Calu3 (cell line): ENCODE data around the gene SLC11A1. TPM values are rescaled to one million over a fixed set of nuclear protein-coding genes. Genes with fewer than 3 reads are reported as not detected.

ENCODE experiments used
- BruUV-seq: library from RNA; stranded (reverse); fragments of 400-500 nt; replicated peaks from 2 replicates; lab custom pipeline; 2021; lab: Mats Ljungman, UMichigan
- CTCF ChIA-PET: fragments of 300-600 bp; sonication (Branson Sonifier 250); formaldehyde crosslinking; loops from one replicate; lab custom pipeline; 2022; ENCODE audit warnings: antibody characterized with exemption; lab: Charles Lee
- DNase-seq: peaks from one replicate; pipeline ENCODE4 v3.0.0; 2022
- H3K27ac Mint-ChIP-seq: one replicate; pipeline ENCODE4 v1.8.0; 2022; ENCODE audit warnings: mixed read lengths; ENCODE audit not compliant: unreplicated experiment
- H3K27me3 Mint-ChIP-seq: one replicate; pipeline ENCODE4 v1.8.0; 2022; ENCODE audit warnings: mixed read lengths; ENCODE audit not compliant: unreplicated experiment
- H3K36me3 Mint-ChIP-seq: one replicate; pipeline ENCODE4 v1.8.0; 2022; ENCODE audit warnings: mild to moderate bottlenecking, moderate library complexity, mixed read lengths; ENCODE audit not compliant: insufficient read depth, unreplicated experiment
- H3K4me1 Mint-ChIP-seq: one replicate; pipeline ENCODE4 v1.8.0; 2022; ENCODE audit warnings: mild to moderate bottlenecking, low read depth, mixed read lengths; ENCODE audit not compliant: unreplicated experiment
- H3K4me3 Mint-ChIP-seq: one replicate; pipeline ENCODE4 v1.8.0; 2022; ENCODE audit warnings: mild to moderate bottlenecking, low read depth, moderate library complexity, mixed read lengths; ENCODE audit not compliant: unreplicated experiment
- H3K9me3 Mint-ChIP-seq: one replicate; pipeline ENCODE4 v1.8.0; 2022; ENCODE audit warnings: low read depth, mixed read lengths; ENCODE audit not compliant: unreplicated experiment
- CTCF ChIP-seq: fragments of 200-600 bp; IDR thresholded peaks from one replicate; pipeline ENCODE4 v1.8.0; 2022; ENCODE audit warnings: antibody characterized with exemption; ENCODE audit not compliant: unreplicated experiment
- intact Hi-C: fragments of 100-400 bp; cut with micrococcal nuclease; formaldehyde crosslinking; loops from one replicate; pipeline ENCODE4 v1.10.0; 2022; ENCODE audit not compliant: unreplicated experiment
- total RNA-seq: library from RNA; stranded (reverse); gene quantifications from 2 replicates; pipeline ENCODE4 v1.2.3, GENCODE V29; 2022

The SLC11A1 gene
- total RNA-seq, 1 experiment from 2014 or later = not detected

- no TSS peak for BruUV-seq
- intact Hi-C loops = no loop called here
Measured at GRCh38 chr2:218400167-218400929, 18.3 kb downstream of the SLC11A1 start.

DNA sequence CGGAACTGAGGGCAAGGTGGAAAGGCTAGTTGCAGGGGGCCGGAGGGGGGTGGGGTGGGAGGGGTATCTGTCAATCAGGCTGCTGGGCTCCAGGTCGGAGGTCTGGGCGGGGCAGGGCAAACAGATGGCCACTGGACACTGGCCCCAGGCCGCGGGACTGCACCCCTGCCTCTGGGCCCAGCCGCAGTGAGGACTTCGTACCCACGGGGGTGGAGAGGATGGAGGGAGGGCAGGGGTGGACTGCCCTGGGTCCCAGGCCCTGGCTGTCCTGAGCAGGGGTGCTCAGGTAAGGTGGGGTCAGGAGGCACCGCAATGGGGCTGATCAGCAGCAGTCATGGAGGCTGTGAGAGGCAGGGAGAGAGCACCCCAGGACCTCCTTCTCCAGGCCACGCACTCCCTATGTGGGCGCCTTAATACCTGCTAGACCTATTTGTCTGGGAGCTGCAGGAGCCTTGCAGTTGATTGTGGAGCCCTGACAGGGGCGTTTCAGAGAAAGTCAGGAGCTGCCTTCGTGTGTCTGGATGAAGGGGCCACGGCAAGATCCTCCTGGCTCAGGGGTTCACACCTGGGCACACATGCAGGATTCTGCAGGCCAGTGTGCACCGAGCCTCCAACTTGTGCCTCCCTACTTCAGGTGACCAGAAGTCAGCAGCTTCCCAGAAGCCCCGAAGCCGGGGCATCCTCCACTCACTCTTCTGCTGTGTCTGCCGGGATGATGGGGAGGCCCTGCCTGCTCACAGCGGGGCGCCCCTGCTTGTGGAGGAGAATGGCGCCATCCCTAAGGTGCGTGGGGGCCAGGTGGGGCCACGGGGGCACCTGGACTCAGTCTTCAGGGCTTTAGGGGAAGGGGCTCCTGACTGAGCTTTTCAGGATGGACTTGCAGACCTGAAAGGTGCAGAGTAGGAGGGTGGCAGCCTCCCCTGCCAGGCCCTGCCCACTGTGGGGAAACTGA lies 19.1 kb downstream of the SLC11A1 start:
- peaks cover 31% of the 10 kb centered on the region for H3K4me1 Mint-ChIP-seq
- H3K36me3 Mint-ChIP-seq = peaks cover 77% of the 10 kb centered on the region
- CTCF ChIA-PET = no interaction called here
- no peak for DNase-seq
- no peak for TF ChIP-seq CTCF
- H3K27ac Mint-ChIP-seq = no peak overlapping the region
- H3K9me3 Mint-ChIP-seq = no peaks in the 10 kb centered on the region
- intact Hi-C loops = no loop called here
- no TSS peak for BruUV-seq
- no peaks in the 10 kb centered on the region for H3K27me3 Mint-ChIP-seq
- H3K4me3 Mint-ChIP-seq = peak overlapping the region; percentile 98

More at GRCh38 chr2:218400167-218400929, 18.3 kb downstream of the SLC11A1 start:
- no peaks in the 10 kb centered on the region for H3K9me3 Mint-ChIP-seq
- H3K4me3 Mint-ChIP-seq = peak overlapping the region; percentile 98
- no peaks in the 10 kb centered on the region for H3K27me3 Mint-ChIP-seq
- CTCF ChIA-PET = no interaction called here
- H3K27ac Mint-ChIP-seq = peak overlapping the region; percentile 63
- H3K36me3 Mint-ChIP-seq = peaks cover 75% of the 10 kb centered on the region
- peaks cover 31% of the 10 kb centered on the region for H3K4me1 Mint-ChIP-seq
- DNase-seq = no peak
- no peak for TF ChIP-seq CTCF

GRCh38 chr2:218401890-218402289 lies 19.8 kb downstream of the SLC11A1 start:
- no TSS peak for BruUV-seq
- Mint-ChIP-seq H3K9me3 (no peaks in the 10 kb centered on the region), H3K27ac (no peak overlapping the region), H3K4me3 (peak overlapping the region; percentile 7), H3K4me1 (peaks cover 31% of the 10 kb centered on the region), H3K27me3 (no peaks in the 10 kb centered on the region), H3K36me3 (peaks cover 77% of the 10 kb centered on the region)
- intact Hi-C loops = no loop called here
- CTCF ChIA-PET = no interaction called here
- no peak for DNase-seq
- TF ChIP-seq CTCF = no peak

- DNase-seq = no peak
- CTCF ChIA-PET = no interaction called here
- BruUV-seq = no TSS peak
- no peak for TF ChIP-seq CTCF
- H3K27ac Mint-ChIP-seq = no peak overlapping the region
- intact Hi-C loops = no loop called here
- peak overlapping the region; percentile 7 for H3K4me3 Mint-ChIP-seq
- H3K27me3 Mint-ChIP-seq = no peaks in the 10 kb centered on the region
- peaks cover 77% of the 10 kb centered on the region for H3K36me3 Mint-ChIP-seq
- no peaks in the 10 kb centered on the region for H3K9me3 Mint-ChIP-seq
- H3K4me1 Mint-ChIP-seq = peaks cover 31% of the 10 kb centered on the region
Measured at GRCh38 chr2:218402491-218402901, 20.4 kb downstream of the SLC11A1 start.
